Activated CD4-positive, alpha-beta T cell treated with anti-CD3 and anti-CD28 coated beads for 1 hour (primary cell): ENCODE results near the gene DEFB121.

Experiments
- DNase-seq: peaks from one replicate; pipeline ENCODE4 v3.0.0-alpha.2; 2020

DEFB121 gene

GRCh38 chr20:31355981-31356380 is 50.0 kb downstream of the DEFB121 start:
- no peak for DNase-seq
